Activated T-helper 9 cell treated with anti-CD3 and anti-CD28 coated beads, Interleukin-2, amount 50 U/mL, for 16 hours (primary cell): ENCODE measurements around the gene HOXA10.

Experiments used
- DNase-seq: peaks from one replicate; pipeline ENCODE4 v3.0.0-alpha.2; 2020; ENCODE audit warnings: low read depth

Gene HOXA10

GRCh38 chr7:27154901-27155815 lies 19.0 kb downstream of the HOXA10 start:
- no peak for DNase-seq

GRCh38 chr7:27154369-27154768 lies 19.8 kb downstream of the HOXA10 start:
- no peak for DNase-seq

GRCh38 chr7:27153526-27153925 lies 20.6 kb downstream of the HOXA10 start:
- DNase-seq = no peak

- no peak for DNase-seq
These were observed 21.2 kb downstream of the HOXA10 start for GRCh38 chr7:27152816-27153442.

- no peak for DNase-seq
These were observed 21.9 kb downstream of the HOXA10 start, which contains the start of gene HOXA3 for GRCh38 chr7:27151931-27152815. Gene HOXA3 (minus strand): TSS chr7:27152583. CDS start chr7:27110640, 41,943 bp downstream.

GRCh38 chr7:27151341-27151930 lies 22.7 kb downstream of the HOXA10 start:
- DNase-seq = no peak

- peak; percentile 43 for DNase-seq
These were observed 23.4 kb downstream of the HOXA10 start for GRCh38 chr7:27150568-27151340.

GRCh38 chr7:27149842-27150567 lies 24.1 kb downstream of the HOXA10 start:
- DNase-seq = no peak

GRCh38 chr7:27148756-27149641 lies 25.1 kb downstream of the HOXA10 start:
- DNase-seq = no peak

- DNase-seq = no peak
These were observed 25.9 kb downstream of the HOXA10 start for GRCh38 chr7:27148031-27148755.

- DNase-seq = no peak
These were observed 26.7 kb downstream of the HOXA10 start, which contains the start of gene HOXA6 for GRCh38 chr7:27147199-27148030. Gene HOXA6 (minus strand): TSS chr7:27147774. CDS start chr7:27147749, 25 bp downstream.

- DNase-seq = no peak
These were observed 27.5 kb downstream of the HOXA10 start for GRCh38 chr7:27146491-27147198.

GRCh38 chr7:27145914-27146412 lies 28.2 kb downstream of the HOXA10 start:
- DNase-seq = no peak

- DNase-seq = no peak
These were observed 28.8 kb downstream of the HOXA10 start for GRCh38 chr7:27145165-27145913.

- DNase-seq = no peak
These were observed 29.3 kb downstream of the HOXA10 start for GRCh38 chr7:27144781-27145164.
